ENCODE measurements around the gene EVL.

DNA sequence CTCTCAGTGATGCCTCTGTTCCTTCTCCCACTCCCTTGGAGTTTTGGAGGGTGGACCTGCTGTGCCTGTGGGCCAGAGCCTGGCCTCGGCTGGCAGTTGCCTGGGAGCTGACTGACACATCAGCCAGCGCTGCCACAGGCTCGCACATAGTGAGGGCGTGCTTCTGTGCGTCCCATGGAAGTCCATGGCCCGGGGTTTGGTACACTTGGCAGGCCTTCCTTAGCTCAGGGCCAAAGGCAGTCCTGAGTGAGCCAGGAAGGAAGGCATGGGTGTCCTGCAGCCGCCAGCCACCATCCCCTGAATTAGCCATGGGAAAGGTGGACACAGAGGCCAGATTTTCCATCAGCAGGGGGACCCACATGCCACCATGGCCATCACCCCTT lies 95.3 kb downstream of the EVL start:
- TF ChIP-seq EZH2 (IDR thresholded peaks at IDR 0.05; ENCODE audit: low read length, missing control alignments) = no peak
- TF ChIP-seq, protein P1, sequence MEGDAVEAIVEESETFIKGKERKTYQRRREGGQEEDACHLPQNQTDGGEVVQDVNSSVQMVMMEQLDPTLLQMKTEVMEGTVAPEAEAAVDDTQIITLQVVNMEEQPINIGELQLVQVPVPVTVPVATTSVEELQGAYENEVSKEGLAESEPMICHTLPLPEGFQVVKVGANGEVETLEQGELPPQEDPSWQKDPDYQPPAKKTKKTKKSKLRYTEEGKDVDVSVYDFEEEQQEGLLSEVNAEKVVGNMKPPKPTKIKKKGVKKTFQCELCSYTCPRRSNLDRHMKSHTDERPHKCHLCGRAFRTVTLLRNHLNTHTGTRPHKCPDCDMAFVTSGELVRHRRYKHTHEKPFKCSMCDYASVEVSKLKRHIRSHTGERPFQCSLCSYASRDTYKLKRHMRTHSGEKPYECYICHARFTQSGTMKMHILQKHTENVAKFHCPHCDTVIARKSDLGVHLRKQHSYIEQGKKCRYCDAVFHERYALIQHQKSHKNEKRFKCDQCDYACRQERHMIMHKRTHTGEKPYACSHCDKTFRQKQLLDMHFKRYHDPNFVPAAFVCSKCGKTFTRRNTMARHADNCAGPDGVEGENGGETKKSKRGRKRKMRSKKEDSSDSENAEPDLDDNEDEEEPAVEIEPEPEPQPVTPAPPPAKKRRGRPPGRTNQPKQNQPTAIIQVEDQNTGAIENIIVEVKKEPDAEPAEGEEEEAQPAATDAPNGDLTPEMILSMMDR (conservative IDR thresholded peaks at IDR 0.05 in 1 of 2, IDR thresholded peaks at IDR 0.05 in 1 of 2; ENCODE audit: low read depth in 1 of 2, low read length in 2 of 2) = no peak

All from fibroblast of lung (primary cell).